Measurements from ENCODE around the gene WDR38. TPM values are rescaled to one million over a fixed set of nuclear protein-coding genes. Genes with fewer than 3 reads are reported as not detected.

Gene WDR38
- total and polyA plus RNA-seq, 4 donors: not detected

DNA sequence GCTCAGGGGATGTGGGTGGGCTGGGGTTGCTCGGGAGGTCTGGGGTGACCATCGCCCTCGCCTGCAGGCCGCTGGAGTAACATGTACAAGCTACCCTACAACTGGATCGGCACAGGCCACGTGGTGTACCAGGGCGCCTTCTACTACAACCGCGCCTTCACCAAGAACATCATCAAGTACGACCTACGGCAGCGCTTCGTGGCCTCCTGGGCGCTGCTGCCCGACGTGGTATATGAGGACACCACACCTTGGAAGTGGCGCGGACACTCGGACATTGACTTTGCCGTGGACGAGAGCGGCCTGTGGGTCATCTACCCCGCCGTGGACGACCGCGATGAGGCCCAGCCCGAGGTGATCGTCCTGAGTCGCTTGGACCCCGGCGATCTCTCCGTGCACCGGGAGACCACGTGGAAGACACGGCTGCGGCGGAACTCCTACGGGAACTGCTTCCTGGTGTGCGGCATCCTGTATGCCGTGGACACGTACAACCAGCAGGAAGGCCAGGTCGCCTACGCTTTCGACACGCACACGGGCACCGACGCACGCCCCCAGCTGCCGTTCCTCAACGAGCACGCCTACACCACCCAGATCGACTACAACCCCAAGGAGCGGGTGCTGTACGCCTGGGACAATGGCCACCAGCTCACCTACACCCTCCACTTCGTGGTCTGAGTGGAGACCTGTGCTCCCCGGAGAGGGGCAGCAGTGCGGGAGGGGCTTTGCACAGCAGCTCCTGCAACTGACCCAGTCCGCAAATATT lies 43.3 kb upstream of the WDR38 start:
- TF ChIP-seq, protein P1, sequence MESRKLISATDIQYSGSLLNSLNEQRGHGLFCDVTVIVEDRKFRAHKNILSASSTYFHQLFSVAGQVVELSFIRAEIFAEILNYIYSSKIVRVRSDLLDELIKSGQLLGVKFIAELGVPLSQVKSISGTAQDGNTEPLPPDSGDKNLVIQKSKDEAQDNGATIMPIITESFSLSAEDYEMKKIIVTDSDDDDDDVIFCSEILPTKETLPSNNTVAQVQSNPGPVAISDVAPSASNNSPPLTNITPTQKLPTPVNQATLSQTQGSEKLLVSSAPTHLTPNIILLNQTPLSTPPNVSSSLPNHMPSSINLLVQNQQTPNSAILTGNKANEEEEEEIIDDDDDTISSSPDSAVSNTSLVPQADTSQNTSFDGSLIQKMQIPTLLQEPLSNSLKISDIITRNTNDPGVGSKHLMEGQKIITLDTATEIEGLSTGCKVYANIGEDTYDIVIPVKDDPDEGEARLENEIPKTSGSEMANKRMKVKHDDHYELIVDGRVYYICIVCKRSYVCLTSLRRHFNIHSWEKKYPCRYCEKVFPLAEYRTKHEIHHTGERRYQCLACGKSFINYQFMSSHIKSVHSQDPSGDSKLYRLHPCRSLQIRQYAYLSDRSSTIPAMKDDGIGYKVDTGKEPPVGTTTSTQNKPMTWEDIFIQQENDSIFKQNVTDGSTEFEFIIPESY (IDR thresholded peaks at IDR 0.05): no peak
- no peak for TF ChIP-seq HNF4G (IDR thresholded peaks at IDR 0.05)
- no peak for TF ChIP-seq JUND (IDR thresholded peaks at IDR 0.05)
- TF ChIP-seq HNF4A (conservative IDR thresholded peaks at IDR 0.05): no peak
- no peak for TF ChIP-seq YY1 (IDR thresholded peaks at IDR 0.05)
- TF ChIP-seq, protein P2, sequence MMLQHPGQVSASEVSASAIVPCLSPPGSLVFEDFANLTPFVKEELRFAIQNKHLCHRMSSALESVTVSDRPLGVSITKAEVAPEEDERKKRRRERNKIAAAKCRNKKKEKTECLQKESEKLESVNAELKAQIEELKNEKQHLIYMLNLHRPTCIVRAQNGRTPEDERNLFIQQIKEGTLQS (IDR thresholded peaks at IDR 0.05): no peak
- no peak for TF ChIP-seq NR2F2 (IDR thresholded peaks at IDR 0.05)
- TF ChIP-seq, protein P3, sequence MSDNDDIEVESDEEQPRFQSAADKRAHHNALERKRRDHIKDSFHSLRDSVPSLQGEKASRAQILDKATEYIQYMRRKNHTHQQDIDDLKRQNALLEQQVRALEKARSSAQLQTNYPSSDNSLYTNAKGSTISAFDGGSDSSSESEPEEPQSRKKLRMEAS (IDR thresholded peaks at IDR 0.05): no peak
- TF ChIP-seq SP1 (IDR thresholded peaks at IDR 0.05): no peak
- no peak for TF ChIP-seq EGR1 (IDR thresholded peaks at IDR 0.05; ENCODE audit: low read depth in 2 of 2)
- TF ChIP-seq, protein P4, sequence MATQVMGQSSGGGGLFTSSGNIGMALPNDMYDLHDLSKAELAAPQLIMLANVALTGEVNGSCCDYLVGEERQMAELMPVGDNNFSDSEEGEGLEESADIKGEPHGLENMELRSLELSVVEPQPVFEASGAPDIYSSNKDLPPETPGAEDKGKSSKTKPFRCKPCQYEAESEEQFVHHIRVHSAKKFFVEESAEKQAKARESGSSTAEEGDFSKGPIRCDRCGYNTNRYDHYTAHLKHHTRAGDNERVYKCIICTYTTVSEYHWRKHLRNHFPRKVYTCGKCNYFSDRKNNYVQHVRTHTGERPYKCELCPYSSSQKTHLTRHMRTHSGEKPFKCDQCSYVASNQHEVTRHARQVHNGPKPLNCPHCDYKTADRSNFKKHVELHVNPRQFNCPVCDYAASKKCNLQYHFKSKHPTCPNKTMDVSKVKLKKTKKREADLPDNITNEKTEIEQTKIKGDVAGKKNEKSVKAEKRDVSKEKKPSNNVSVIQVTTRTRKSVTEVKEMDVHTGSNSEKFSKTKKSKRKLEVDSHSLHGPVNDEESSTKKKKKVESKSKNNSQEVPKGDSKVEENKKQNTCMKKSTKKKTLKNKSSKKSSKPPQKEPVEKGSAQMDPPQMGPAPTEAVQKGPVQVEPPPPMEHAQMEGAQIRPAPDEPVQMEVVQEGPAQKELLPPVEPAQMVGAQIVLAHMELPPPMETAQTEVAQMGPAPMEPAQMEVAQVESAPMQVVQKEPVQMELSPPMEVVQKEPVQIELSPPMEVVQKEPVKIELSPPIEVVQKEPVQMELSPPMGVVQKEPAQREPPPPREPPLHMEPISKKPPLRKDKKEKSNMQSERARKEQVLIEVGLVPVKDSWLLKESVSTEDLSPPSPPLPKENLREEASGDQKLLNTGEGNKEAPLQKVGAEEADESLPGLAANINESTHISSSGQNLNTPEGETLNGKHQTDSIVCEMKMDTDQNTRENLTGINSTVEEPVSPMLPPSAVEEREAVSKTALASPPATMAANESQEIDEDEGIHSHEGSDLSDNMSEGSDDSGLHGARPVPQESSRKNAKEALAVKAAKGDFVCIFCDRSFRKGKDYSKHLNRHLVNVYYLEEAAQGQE (IDR thresholded peaks at IDR 0.05): no peak
- no peak for TF ChIP-seq FOXA2 (IDR thresholded peaks at IDR 0.05)
- no peak for TF ChIP-seq GABPA (IDR thresholded peaks at IDR 0.05 in 1 of 2, conservative IDR thresholded peaks at IDR 0.05 in 1 of 2)
- TF ChIP-seq TAF1 (conservative IDR thresholded peaks at IDR 0.05): no peak
- TF ChIP-seq RXRA (IDR thresholded peaks at IDR 0.05): no peak
- TF ChIP-seq, protein P5, sequence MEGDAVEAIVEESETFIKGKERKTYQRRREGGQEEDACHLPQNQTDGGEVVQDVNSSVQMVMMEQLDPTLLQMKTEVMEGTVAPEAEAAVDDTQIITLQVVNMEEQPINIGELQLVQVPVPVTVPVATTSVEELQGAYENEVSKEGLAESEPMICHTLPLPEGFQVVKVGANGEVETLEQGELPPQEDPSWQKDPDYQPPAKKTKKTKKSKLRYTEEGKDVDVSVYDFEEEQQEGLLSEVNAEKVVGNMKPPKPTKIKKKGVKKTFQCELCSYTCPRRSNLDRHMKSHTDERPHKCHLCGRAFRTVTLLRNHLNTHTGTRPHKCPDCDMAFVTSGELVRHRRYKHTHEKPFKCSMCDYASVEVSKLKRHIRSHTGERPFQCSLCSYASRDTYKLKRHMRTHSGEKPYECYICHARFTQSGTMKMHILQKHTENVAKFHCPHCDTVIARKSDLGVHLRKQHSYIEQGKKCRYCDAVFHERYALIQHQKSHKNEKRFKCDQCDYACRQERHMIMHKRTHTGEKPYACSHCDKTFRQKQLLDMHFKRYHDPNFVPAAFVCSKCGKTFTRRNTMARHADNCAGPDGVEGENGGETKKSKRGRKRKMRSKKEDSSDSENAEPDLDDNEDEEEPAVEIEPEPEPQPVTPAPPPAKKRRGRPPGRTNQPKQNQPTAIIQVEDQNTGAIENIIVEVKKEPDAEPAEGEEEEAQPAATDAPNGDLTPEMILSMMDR (IDR thresholded peaks at IDR 0.05; ENCODE audit: low read depth, low read length, missing input control): no peak
- no peak for TF ChIP-seq FOXA1 (IDR thresholded peaks at IDR 0.05)
- no peak for TF ChIP-seq RAD21 (IDR thresholded peaks at IDR 0.05)
- 95% methylated on average over 60 of the region's 60 CpGs for WGBS
- DNase-seq (ENCODE audit: low spot score): no peak
- Histone ChIP-seq H3K27ac (ENCODE audit: low read depth in 1 of 2, low read length in 2 of 2) (no peak overlapping the region), H3K4me3 (ENCODE audit: low read depth in 1 of 3, low read length in 3 of 3) (no peak overlapping the region), H3K36me3 (ENCODE audit: control insufficient read depth in 4 of 4, insufficient read depth in 3 of 4, low read depth in 1 of 4, low read length in 3 of 4) (no peaks in the 10 kb centered on the region), H3K27me3 (ENCODE audit: control insufficient read depth in 4 of 4, insufficient read depth in 4 of 4, low read length in 3 of 4) (no peaks in the 10 kb centered on the region), H3K4me1 (ENCODE audit: control insufficient read depth in 4 of 4, insufficient read depth in 4 of 4, low read length in 3 of 4) (no peaks in the 10 kb centered on the region), H3K9ac (ENCODE audit: low read depth in 1 of 2, low read length in 2 of 2) (no peak overlapping the region), H3K9me3 (ENCODE audit: control insufficient read depth in 4 of 4, low read length in 3 of 4) (no peaks in the 10 kb centered on the region)

Measured in liver (tissue), 9 donors.